Stimulated activated CD8-positive, alpha-beta memory T cell treated with anti-CD3 and anti-CD28 coated beads, Interleukin-4, amount 100 ng/mL, for 1 hour (primary cell): Measurements from ENCODE around the gene CPNE6.
"Not testable (repeated sequence)": the region's sequence is repeated elsewhere in the genome, so short reads cannot be mapped to it uniquely, and the experiment has no call there.

Experiments used
- DNase-seq, 2 donors: peaks; one replicate each; pipeline ENCODE4 v3.0.0-alpha.2; 2020; ENCODE audit warnings: low read depth in 2 of 2, low spot score in 1 of 2

CPNE6 gene

DNA sequence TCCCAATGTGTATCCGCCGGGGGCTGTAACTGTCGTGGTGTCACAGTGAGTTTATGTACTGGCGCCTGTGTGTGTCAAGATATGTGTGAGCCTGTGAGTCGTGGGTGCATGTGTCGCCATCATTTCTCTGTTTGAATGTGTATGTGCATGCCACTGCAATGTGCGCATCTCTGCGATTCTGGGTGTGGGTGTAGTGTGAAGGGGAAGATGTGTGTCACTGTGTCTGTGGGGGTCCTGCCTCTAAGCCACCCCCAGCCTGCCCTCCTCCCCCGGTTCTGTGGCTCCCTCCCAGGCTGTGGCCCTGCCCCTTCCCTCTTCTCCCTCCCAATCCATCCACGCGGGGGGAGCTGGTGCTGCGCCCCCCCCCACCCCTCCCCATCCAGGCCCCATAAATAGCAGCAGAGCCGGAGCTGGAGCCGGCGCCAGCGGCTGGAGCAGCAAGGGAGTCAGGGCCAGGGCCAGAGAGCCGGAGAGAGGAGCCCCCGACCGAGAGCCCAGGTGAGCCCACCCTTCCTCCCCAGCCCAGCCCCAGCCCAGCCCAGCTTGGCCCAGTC is at the start of gene CPNE6:
Gene CPNE6 (plus strand): TSS at position 419 of the 554 bp plus-strand sequence. CDS start 1,375 bp downstream, outside the sequence.
- DNase-seq = no peak

DNA sequence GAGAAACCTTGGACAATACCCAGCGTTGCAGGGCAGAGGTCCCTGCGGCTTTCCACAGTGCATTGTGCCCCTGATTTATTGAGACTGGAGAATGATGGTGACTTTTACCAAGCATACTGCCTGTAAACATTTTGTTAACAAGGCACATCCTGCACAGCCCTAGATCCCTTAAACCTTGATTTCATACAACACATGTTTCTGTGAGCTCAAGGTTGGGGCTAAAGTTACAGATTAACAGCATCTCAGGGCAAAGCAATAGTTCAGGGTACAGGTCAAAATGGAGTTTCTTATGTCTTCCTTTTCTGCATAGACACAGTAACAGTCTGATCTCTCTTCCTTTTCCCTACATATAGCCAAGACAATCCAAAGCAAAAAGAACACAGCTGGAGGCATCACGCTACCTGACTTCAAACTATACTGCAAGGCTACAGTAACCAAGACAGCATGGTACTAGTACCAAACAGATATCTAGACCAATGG is 46.4 kb upstream of the CPNE6 start:
- DNase-seq = not testable (repeated sequence)

DNA sequence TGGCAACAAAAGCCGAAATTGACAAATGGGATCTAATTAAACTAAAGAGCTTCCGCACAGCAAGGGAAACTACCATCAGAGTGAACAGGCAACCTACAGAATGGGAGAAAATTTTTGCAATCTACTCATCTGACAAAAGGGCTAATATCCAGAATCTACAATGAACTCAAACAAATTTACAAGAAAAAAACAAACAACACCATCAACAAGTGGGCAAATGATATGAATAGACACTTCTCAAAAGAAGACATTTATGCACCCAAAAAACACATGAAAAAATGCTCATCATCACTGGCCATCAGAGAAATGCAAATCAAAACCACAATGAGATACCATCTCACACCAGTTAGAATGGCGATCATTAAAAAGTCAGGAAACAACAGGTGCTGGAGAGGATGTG is 41.7 kb upstream of the CPNE6 start:
- not testable (repeated sequence) for DNase-seq

- not testable (repeated sequence) for DNase-seq
Measured at GRCh38 chr14:24031331-24031730, 40.0 kb upstream of the CPNE6 start.

- DNase-seq = no peak
Measured at GRCh38 chr14:24032727-24033418, 38.5 kb upstream of the CPNE6 start.

- not testable (repeated sequence) for DNase-seq
Measured at GRCh38 chr14:24035769-24036168, 35.6 kb upstream of the CPNE6 start.

DNA sequence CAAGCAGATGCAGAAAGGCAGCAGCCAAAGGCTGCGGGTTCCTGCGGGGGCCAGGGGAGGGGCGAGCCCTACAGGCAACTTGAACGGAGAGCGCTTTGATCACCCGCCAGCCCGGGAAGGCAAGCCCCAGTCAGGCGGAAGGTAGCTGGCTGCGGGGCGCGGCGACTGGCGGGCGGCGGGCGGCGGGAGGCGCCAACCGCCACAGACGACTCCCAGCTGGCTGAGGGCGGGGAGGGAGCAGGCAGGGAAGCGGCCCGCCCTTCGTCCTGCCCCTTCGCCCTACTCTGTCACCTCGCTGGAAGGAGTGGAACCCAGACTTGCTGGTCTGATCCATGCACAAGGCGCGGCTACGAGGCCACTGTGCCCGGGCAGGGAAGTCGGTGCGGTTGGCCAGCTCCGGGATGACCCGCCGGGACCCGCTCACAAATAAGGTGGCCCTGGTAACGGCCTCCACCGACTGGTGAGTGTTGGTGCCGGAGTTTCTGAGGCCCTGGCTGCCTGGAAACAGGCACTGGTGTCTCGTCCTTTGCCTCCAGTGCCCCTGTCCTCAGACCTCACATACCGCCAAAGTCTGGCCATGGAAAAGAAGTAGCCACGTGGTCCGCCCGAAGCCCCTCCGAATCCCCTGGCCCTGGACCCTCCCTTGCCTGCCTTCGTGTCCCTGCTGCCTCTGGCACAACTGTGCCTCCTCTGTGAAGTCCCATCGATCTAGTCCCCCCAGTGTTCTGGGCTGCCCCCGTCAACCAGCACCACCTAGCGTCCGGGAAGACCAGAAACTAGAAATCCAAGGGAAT is 35.0 kb upstream of the CPNE6 start:
- peak; percentile 33 to 37 for DNase-seq

DNA sequence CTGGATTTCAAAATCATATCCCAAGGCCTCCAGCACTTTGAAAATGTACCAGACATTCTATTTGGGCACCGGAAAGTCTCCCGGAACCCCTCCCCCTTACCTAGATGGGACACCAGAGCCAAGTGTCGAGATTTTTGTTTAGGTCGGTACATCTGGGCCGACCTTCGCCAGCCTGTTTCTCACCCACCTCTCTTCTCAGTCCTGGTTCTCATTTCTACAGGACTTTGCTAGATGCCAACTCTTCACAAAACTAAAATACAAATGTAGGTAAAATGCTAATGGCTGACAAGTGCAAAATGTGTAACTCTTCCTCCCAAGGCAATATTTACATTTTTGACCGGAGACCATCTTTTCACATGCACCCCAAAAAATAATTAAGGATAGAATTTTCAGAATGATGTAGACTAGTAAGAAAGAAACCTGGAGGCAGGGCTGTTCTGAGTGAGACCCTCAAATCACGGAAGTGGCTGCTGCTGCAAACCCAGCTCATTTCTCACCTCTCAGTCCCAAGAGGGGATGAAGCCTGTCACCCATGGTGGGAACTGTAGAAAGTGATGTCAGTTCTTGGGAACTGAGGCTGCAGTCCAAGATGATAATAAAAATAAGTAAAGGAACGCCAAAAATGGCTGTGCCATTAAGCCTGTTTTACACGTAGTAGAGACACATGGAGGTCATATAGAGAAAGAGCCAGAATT is 34.3 kb upstream of the CPNE6 start:
- DNase-seq = not testable (repeated sequence)

GRCh38 chr14:24037658-24038037 is 33.7 kb upstream of the CPNE6 start:
- DNase-seq = no peak

DNA sequence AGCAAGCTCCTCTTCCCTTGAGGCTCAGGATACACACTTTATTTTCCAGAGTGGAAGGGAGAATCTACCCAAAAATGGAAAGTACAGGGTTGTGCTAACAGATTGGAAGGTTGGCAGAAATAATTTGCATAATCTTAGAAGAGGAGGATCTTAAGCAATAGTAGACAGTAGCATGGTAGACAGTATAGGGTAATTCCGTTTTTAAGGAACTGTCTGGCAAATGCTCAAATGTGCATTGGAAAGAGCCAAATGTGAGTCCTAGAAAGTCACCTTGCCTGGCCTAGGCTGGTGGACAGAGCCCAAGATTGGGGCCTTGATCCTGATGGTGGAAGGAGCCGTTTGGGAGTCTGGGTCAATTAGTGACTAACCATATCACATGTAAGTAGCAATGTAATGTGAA is 32.7 kb upstream of the CPNE6 start:
- no peak for DNase-seq

GRCh38 chr14:24040692-24041091 is 30.7 kb upstream of the CPNE6 start:
- no peak for DNase-seq

DNA sequence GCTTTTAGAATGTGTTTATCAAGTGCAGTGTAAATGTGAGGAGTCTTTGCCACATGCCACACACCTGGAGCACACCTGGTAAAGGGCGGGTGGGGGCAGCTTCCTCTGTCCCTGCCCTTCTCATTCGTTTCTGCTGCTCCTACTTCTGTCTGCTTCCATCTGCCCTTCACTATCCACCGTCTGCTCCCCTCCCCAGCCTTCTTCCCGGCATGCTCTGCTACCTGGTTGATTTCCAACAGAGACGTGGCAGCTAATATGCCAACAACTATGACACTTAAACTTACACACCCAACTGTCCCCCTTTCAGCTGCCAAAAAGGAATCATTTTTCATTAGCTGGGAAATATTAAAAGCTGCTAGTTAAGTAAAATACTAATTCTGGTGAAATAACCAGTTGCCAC is 28.6 kb upstream of the CPNE6 start:
- no peak for DNase-seq

DNA sequence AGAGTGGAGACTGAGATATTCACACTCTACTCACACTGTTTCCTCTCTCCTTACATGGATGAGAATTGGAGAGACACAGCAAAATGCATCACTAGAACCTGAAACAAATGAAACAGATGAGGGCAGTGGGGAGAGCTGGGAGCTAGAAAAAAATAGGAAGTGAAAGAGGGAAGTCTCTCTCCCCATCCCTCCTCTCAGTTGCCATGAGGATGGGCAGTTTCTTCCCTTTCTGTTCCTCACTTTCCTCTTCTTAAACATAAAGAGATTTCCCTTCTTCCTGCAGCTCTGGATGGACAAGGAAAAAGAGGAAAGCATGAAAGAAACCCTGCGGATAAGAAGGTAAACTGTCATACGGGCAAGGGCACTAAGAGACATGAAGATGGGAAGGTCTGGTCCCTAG is 22.4 kb upstream of the CPNE6 start:
- DNase-seq = not testable (repeated sequence)

DNA sequence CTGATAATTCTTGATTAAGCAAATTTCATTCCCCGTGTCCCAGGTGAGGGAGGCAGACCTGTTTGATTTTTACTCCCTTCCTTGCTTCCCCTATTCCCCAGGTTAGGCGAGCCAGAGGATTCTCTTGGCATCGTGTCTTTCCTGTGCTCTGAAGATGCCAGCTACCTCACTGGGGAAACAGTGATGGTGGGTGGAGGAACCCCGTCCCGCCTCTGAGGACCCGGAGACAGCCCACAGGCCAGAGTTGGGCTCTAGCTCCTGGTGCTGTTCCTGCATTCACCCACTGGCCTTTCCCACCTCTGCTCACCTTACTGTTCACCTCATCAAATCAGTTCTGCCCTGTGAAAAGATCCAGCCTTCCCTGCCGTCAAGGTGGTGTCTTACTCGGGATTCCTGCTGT is 20.6 kb upstream of the CPNE6 start:
- DNase-seq = not testable (repeated sequence)

GRCh38 chr14:24051176-24051788 is 20.1 kb upstream of the CPNE6 start:
- DNase-seq = no peak

- peak; percentile 13 to 40 for DNase-seq
Measured at GRCh38 chr14:24051789-24052655, 19.3 kb upstream of the CPNE6 start, which contains the start of gene CARMIL3. CARMIL3 (plus strand) TSS chr14:24052009; CDS start chr14:24052154, 145 bp downstream.

DNA sequence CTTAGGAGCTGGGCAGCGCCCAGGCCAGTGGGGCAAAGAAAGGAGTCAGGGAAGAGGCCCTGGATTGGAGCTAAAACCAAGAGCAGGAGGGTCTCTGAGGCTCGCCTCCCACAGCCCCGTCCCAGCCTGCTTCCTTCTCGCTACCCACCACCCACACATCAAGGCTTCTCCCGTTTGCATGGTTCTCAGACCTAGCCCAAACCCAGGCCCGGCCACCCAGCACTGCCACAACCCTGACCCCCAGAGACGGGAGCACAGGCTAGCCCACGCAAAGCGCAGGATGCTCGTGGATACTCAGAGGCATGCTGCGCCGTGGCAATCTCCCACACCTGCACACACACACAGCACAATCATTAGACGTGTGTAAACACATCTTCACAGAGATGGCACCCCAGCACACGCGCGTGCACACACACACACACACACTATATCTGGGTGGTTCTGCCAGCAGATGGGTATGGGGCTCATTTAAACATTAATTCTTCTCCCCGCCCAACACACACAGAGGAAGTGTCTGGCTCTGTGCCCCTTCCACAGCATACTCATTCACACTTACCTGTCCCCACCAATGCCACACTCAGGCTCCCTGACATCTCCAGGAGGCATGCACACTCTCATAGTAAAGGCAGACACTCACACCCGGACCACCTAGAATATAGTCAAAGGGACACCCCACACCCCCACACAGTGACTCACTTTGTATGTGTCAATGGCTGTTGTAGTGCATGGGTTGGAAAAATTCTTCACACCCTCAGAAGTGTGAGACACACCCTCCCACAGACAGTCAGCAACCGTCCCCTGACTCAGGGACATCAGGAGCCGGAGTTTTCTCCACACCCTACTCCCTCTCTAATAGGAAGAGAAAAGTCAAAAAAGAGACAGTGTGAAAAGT is 18.5 kb upstream of the CPNE6 start:
- DNase-seq = peak; percentile 15 to 23

DNA sequence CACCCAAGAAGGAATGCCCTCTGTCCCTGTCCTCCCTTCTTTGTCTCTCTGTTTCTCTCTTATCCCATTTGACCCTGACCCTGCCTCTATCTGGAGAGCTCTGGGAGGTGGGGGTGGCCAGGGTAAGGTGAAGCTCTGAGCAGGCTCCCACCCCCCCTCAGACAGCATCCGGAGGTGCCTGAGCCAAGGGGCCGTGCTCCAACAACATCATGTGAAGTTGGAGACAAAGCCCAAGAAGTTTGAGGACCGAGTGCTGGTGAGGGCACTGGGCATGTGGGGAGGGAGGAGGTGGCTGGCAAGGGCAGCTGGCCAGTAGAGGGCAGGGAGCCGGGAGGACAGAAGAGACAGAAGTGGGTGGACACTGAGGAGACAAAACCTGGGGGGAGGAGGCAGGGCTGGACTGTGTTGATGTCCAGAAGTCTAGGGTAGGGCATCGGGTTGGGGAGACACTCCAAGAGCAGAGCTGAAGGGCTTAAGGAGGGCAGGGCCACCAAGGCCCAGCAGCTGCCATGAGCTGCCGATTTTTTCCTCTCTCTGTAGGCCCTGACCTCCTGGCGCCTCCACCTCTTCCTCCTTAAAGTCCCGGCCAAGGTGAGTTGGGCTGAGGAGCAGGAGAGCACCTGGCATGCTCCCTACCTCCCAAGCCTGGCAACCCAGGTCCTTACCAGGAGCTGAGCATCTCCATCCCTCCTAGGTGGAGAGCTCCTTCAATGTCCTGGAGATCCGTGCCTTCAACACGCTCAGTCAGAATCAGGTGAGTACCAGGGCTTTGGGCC is 17.6 kb upstream of the CPNE6 start:
- no peak for DNase-seq
